ENCODE results near the gene SIX5.
"Not testable (repeated sequence)": the region's sequence is repeated elsewhere in the genome, so short reads cannot be mapped to it uniquely, and the experiment has no call there.

SIX5 gene

DNA sequence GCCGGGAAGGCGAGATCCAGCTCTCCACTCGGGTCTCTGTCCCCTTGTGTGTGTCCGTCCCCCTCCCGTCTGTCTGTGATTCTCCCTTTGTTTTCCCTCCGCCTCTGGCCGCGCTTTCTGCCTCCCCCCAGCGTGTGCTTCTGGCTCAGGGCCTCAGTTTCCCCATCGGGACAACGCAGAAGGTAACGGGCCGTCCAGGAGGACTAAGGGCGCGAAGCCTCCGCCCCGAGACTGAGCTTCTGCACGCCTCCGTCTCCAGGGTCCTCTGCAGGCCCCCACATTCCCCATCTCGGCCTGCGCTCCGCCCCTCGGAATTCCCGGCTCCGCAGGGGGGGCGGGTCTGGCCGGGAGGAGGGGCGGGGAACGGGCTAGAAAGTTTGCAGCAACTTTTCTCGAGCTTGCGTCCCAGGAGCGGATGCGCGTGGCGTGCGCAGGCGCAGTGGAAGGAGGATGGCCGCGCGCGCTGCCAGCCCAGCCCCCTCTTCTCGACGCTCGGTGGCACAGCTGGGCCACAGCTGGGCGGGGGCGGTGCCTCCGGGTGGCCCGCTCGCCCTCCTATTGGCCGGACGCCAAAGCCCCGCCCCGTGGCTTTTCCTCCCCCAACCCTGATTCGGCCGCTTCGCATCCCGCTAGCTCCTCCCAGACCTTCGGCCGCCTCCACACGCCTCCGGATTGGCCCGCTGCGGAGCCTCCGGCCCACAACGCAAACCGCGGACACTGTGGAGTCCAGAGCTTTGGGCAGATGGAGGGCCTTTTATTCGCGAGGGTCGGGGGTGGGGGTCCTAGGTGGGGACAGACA, at the start of gene SIX5:
TSS of gene SIX5 (minus strand) at position 269 of the 799 bp plus-strand sequence. CDS start 408 bp downstream, outside the sequence.
- peak; percentile 86 for DNase-seq (ENCODE audit: low read depth, low spot score)

DNA sequence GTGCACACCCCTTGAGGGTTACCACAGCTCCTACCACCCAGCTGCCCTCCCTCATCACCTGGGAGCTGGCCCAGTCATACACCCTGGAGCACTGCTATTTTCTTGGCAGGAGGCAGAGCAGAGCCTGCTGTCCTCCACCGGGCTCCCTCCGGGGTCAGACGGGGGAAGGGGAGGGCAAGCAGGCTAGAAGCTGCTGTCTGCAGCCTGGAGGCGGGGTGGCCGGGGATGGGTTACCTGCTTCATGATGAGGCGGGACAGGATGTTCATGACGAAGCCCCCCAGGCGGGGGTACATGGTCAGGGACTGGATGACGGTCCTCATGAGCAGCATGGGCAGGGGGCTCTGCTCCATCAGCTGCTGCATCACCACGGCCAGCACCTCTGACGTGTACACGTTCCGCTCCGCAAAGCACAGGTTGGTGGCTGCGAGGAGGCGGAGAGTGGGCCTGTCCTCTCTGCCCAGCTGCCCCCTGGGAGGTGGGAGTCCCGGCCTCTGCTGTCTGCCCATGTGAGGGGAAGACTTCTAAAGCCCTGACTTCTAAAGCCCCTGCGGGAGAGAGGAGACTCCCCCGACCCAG, 48.8 kb upstream of the SIX5 start:
- DNase-seq (ENCODE audit: low read depth, low spot score), result no peak

DNA sequence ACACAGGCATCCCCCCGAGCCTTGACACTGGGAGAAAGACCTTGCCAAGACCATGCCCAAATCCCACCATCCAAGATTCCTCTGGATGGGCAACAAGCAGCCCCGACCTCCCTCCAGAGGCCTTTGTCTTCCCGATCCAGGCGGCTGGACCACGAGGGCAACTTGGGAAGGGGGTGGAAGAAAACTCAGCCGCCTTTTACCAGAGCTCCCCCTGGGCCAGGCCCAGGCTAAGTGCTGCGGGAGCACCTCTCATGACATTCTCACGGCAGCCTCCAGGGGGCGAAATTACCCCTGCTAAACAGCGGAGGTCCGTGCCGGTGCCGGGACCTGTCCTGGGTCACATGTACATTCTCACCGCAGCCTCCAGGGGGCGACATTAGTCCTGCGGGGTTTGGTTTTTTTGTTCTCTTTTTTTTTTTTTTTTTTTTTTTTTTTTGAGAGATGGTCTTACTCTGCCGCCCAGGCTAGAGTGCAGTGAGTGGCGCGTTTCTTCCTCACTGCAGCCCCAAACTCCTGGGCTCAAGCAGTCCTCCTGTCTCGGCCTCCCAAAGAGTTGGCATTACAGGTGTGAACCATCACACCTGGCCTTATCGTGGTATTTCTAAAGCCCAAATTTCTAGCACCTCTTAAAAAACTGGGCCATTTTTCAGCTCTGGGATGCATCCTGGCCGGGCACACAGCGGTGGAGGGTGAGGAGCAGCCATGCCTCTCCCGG, 48.1 kb upstream of the SIX5 start:
- peak; percentile 94 for DNase-seq (ENCODE audit: low read depth, low spot score)

DNA sequence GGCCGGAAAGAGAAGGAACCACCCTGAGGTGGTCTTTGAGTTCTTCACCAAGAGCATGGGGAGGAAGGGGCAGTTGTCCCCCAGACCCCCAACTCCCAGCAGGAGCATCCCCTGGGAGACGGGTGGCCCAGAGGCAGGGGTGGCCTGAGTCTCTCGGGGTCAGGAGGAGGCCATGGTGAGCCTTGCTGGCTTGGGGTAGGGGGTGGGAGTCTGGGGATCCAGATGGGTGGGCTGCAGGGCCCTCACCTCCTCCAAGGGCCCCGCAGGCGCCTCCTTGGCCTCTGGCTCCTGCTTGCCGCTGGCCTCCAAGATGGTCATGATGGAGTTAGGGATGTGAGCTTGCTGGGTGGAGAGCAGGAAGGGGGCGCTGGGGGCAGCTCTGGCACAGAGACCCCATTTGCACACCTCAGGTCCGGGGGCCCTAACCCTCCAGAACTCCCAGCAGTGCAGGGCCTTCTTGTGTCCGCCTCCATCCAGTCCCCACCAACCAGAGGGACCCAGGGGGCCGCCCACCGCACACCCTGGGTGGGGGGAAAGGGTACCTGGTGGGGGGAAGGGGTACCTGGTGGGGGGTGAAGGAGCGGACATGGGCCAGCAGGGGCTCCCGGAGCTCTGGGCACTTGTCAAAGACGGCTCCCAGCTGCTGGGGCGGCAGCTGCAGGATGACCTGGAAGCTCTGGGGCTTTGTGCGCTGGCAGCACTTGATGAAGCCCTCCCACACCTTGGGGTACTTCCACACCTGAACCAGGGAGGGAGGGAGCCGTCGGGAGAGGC, 47.4 kb upstream of the SIX5 start:
- DNase-seq (ENCODE audit: low read depth, low spot score), result no peak

DNA sequence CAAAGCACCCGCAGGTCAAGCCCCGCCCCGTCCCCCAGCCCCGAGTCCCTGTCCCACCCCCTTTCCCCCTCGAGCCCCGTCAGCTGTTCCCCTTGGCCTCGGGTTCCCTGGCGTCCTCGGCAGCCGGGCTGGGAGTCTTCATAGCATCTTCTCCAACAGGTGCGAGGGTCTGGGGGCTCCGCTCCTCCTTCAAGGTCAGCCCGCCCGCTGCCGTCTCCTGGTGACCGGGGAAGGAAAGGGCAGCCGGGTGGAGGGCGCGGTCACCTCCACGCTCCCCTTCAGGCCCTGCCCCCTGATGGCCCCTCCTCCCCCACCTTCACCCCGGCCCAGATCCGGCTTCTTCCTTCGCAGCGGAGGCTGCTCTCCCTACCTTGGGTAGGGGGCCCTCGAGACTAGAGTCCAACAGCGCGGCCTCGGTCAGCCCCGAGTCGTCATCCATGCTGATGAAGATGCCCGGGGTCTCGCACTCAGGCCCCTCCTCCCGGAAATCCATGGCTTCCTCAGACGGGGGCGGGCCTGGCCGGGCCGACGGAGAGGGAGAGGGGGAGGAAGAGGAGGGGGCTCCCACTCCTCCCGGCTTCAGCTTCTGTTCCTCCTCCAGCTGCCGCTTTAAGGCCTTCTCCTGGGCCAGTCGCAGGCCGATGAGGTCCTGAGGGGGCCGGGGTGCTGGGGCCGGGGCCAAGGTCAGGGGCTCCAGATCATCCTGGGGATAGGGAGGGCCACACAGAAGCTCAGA, 46.6 kb upstream of the SIX5 start:
- no peak for DNase-seq (ENCODE audit: low read depth, low spot score)

DNA sequence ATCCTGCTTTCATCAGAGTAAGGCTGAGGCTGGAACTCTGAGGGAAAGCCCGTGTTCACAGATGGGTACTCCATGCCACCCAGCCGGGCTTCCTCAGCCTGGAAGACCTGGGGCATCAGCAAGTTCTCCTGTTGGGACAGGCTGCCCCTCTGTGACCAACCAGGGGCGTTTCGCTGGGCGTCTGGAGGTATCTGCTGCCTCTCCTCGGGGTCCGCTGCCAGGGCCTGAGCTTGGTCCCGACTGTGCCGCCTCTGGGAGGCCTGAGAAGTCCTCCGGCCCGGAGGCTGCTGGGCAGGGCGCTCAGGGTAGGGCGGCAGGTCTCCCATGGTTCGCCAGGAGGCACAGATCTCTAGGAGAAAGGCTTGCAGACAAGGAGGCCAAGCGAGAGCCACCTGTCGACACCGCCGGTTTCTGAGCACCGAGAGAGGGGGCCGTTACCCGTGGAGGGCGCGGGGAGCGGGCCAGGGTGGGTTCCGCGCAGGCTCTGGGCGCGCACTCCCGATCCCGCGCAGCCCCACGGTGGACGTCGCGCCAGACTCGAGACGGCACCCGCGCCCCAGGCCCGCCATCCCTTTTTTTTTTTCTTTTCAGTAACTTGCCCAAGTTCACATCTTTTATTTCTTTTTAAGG, 45.9 kb upstream of the SIX5 start, which contains the start of gene RSPH6A:
TSS of gene RSPH6A (minus strand) at position 458 of the 630 bp plus-strand sequence. CDS start at position 326, 132 bp downstream.
- no peak for DNase-seq (ENCODE audit: low read depth, low spot score)

DNA sequence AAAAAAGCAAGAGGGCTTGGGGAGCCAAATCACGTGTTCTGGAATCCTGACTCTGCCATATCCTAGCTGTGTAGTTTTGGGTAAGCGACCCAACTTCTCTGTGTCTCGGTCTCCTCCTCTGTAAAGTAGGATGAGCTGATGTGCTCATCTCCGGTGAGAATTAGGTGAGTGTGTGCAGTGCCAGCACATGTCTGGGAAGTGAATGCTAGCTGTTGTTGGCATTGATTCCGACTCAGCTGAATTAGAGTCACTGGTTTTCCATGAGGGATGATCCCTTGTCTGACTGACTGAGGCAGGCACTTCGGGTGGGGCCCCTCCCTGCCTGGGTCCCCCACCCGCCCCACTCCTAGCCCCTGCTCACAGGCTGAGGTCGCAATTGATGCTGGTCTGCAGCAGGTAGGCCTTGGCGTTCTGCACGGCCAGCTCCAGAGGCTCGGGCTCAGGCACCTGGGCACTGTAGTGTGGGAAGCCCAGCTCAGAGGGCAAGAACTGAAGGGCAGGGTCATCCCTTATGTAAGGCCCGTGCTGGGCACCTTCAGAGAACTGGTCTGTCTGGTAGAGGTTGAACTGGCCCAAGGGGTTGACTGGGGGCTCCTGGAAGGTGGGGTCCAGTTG, 45.2 kb upstream of the SIX5 start:
- DNase-seq (ENCODE audit: low read depth, low spot score), result no peak

DNA sequence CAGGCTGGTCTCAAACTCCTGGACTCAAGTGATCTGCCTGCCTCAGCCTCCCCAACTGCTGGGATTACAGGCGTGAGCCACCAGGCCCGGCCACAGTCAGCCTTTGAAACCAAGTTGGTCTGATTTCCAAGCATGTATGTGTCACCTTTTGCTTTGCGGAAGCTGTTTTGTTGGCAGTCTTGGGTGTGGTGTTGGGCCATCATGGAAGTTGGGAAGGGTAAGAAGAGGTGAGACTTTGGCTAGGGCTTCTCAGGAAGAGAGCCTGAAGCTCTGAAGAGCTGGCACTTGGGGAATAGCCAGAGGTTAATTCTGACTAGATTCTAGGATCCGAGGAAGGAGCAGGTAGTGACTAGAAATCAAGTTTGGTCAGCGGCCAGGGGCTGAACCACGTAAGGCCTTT, 43.2 kb upstream of the SIX5 start:
- no peak for DNase-seq (ENCODE audit: low read depth, low spot score)

DNA sequence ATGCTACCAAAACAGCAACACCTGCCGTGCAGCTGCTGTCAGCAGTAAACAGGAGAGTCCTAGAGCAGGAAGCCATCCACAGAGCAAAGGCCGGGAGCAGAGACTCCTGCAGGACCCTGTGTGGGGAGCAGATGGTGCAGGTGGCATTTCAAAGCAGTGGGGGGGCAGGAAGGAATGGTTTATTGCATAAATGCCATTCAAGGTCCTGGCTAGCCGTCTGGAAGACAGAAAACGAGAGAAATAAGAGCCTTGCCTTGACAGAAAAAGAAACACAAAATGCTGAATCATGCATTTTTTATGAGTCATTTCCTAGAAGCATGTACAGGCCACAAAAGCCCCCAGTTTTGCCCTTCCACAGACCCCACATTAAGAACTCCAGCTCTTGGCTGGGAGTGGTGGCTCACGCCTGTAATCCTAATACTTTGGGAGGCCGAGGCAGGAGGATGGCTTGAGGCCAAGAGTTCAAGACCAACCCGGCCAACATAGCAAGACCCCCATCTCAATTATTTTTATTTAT, 40.6 kb upstream of the SIX5 start:
- DNase-seq (ENCODE audit: low read depth, low spot score), result no peak

DNA sequence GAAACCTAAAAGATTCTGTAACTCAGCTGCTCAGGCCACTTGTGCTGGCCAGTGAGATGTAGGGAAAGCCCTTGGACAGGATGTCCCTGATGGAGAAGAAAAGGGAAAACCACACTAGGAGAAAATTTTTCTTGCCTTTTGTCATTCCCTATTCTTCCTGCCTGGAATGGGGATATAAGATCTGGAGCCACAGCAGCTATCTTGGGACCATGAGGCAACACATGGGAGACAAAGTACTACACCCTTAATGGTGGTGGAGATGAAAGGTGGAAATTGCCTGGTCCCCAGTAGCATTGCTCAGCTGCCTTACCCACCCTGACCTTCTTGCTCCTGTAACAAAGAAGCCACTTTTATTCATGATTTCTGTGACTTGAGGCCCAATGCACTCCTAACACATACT, 36.7 kb upstream of the SIX5 start:
- no peak for DNase-seq (ENCODE audit: low read depth, low spot score)

DNA sequence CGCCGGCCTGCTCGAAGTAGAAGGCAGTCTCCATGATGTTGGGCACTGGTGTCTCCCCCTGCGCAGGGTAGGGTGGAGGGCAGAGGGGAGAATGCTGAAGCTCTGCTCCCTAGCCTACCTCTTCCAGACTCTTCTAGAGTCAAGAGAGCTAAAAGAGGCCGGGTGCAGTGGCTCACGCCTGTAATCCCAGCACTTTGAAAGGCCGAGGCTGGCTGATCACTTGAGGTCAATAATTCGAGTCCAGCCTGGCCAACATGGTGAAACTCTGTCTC, 35.8 kb upstream of the SIX5 start:
- DNase-seq (ENCODE audit: low read depth, low spot score), result no peak

DNA sequence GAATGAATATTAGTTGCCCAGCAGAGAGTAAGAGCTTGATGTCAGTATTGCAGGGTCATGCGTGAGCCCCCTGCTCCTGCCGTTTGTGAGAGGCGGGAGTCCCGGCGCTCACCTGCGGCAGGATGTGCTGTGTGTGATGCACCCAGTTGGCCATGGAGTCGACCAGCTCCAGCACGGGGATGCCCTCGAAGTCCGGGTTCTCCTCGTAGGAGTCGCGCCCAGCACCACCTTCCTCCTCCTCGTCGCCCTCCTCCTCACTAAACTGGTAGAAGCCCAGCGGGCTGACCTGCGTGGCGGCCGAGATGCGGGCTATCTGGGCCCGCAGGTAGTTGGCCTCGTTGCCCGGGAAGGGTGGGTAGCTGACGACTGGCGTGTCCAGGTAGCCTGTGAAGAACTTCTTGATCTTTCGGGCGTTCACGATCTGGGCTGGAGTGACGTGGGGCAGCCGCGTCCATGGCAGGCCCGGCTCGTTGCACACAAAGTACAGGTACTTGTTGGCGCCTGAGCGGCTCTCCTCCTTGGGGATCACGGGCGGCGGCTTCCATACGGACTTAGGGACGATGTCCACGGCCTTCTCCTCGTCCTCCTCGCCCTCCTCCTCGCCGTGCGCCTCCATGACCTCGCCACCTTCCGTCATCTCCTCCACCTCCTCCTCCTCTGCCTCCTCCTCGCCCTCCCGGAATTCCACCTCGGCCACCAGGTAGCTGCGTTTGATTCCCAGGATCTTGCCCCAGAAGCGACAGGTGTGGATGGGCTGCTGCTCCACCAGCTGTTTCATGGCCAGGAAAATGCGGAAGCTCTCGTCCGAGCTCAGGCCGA, 35.3 kb upstream of the SIX5 start:
- DNase-seq (ENCODE audit: low read depth, low spot score), result no peak

DNA sequence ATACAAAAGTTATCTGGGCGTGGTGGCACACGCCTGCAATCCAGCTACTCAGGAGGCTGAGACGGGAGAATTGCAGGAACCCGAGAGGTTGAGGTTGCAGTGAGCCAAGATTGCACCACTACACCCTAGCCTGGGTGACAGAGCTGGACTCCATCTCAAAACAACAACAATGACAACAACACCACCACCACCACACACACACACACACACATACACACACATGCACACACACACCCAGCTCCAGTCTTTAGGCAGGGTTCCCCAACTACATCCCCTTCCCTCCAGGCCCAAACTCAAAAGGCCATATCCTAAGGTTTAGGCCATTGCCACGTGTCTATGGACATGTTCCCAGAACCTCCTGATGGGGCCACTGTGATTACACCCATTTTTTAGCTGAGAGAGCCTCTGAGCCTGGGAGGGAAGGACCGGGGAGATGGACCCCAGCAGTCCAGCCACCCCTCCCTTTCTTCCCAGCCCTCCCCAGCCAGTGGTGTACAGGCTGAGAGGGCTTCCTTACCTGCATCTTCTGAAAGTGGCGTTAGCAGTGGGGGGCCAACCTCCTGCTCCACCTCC, 32.6 kb upstream of the SIX5 start:
- no peak for DNase-seq (ENCODE audit: low read depth, low spot score)

DNA sequence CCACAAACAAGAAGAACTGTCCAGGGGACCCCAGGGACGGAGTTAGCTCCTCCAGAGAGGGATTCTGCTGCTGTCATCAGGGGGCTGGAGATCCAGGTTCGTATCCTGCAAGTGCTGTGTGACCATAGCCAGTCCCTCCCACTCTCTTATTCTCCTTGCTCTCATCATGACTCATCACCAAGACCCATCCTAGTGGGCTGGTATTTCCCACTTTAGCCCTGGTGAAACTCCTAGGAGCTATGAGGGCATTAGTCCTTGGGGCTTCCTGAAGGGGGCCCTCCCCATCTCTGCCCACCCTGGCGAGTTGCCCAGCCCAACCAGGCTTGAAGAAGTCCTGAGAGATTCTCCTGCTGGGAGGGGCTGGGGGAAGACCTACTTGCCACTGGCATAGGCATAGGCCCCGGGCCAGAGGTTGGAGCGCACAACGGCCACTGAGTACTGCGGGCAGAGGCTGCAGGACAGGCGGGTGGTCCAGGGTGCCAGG, 31.1 kb upstream of the SIX5 start:
- DNase-seq (ENCODE audit: low read depth, low spot score), result no peak

DNA sequence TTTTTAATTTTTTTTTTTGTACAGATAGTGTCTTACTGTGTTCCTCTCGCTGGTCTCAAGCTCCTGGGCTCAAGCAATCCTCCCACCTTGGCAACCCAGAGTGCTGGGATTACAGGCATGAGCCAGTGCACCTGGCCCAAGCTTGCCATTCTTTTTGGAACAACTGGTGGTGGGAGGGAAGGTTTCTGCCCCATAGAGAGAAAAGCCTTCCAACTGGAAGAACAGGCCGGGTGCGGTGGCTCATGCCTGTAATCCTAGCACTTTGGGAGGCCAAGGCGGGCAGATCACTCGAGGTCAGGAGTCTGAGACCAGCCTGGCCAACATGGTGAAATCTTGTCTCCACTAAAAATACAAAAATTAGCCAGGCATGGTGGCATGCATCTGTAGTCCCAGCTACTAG, 30.5 kb upstream of the SIX5 start:
- not testable (repeated sequence) for DNase-seq (ENCODE audit: low read depth, low spot score)

DNA sequence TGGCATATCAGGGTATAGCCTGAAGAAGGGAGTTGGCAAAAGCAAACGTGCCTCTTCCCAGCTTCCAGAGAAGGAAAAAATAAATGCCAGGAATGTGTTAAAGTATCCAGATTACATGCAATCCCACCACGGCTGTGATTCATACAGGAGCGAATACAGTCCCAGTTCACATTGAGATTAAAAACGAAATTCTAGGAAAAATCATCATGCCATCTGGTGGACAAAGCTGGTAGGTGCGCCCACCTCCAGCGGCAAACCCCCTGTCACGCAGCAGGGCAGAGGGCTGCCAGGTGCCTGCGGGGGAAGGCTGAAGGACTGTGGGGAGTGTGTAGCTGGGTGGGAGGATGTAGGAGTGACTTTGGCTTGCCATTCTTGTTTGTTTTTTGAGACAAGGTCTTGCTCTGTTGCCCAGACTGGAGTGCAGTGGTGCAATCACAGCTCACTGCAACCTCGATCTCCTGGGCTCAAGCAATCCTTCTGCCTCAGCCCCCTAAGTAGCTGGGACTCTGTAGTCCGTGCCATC, 30.0 kb upstream of the SIX5 start:
- DNase-seq (ENCODE audit: low read depth, low spot score), result no peak

DNA sequence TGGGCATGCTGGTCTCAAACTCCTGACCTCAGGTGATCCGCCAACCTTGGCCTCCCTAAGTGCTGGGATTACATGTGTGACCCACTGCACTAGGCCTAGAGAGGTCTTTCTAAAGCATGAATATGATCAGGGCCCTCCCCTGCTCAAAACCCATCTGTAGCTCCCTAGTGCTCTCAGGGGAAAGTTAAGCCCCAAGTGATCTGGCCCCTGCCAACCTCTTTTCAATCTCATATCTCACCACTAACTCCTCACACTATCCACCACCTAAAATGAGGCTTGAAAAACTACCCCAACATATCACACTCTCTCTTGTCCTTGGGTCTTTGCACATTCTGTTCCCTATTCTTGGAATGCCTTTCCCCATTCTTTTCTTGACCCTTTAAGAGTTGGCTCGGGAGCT, 25.6 kb upstream of the SIX5 start:
- no peak for DNase-seq (ENCODE audit: low read depth, low spot score)

DNA sequence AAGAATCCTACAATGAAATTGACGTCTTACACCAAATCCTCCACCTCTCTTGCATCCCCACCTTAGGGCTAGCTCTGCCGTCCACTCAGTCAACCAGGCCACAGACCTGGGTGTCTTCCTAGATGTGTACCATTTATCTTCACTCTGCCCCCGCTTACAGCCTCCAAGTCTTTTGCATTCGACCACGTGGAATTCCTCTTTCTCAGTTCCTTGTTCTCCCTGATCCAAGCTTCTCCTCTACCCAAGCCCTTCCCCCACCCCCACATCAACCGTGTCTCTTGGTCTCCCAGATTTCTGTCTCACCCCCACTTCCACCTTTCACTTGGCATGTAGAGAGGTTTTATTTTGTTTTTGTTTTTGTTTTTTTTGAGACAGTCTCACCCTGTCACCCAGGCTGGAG, 24.8 kb upstream of the SIX5 start:
- no peak for DNase-seq (ENCODE audit: low read depth, low spot score)

DNA sequence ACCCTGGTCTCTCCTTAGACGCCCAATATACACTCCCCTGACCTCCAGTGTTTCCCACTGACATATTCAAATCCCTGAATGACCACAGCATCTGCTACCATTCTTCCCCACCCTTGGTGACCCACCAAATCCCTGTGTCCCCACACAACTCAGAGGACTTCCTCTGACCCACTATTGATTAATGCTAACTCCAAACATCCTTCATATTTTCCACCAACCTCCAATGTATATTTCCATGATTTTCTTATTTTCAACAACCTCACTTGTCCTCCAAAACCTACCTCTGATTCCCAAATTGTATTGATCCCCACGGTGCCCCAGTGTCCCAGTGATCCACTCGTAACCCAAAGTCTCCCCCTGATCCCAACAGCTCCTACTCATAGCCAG, 24.1 kb upstream of the SIX5 start:
- no peak for DNase-seq (ENCODE audit: low read depth, low spot score)

All from activated naive CD8-positive, alpha-beta T cell treated with anti-CD3 and anti-CD28 coated beads, Interleukin-2, amount 50 U/mL, for 16 hours (primary cell).